K562 (cell line): ENCODE measurements around the gene NRG3. TPM values are rescaled to one million over a fixed set of nuclear protein-coding genes. Genes with fewer than 3 reads are reported as not detected.

ENCODE experiments used
- ATAC-seq: fragments of 200-7000 bp; cut with Tn5 transposase; 3 replicates; pipeline ENCODE4 v1.9.1; 2020; ENCODE audit warnings: moderate library complexity
- BruUV-seq: library from RNA; stranded (reverse); fragments of 400-500 nt; replicated peaks from 2 replicates; lab custom pipeline; 2021; lab: Mats Ljungman, UMichigan
- CTCF ChIA-PET: fragments of 300-600 bp; formaldehyde crosslinking; extraction: SDS; loops from one replicate; lab custom pipeline; 2021; ENCODE audit warnings: low intra/inter-chr PET ratio; lab: Yijun Ruan, JAX
- POLR2A ChIA-PET: fragments of 300-600, 350-650 bp; sonication (Branson Sonifier 250); formaldehyde crosslinking; extraction: SDS; loops from one replicate; lab custom pipeline; 2021; ENCODE audit warnings: antibody characterized with exemption, inconsistent platforms; lab: Yijun Ruan, JAX
- DNase-seq, 4 experiments: peaks; one replicate each; pipeline versions ENCODE4 v3.0.0 to v3.0.0-alpha.2; 2011 to 2018; ENCODE audit warnings: low spot score in 3 of 4, mixed read lengths in 3 of 4; ENCODE audit errors: extremely low read depth in 1 of 4
- FAIRE-seq: peaks from 2 replicates; lab custom pipeline; 2011; peaks lifted over from hg19 to GRCh38; lab: Jason Lieb, UNC
- H2AFZ ChIP-seq: 2 replicates; pipeline ENCODE4 v1.6.0; 2011; ENCODE audit warnings: low read depth, low read length, control low read depth, inconsistent platforms
- H3K27ac ChIP-seq: fragments of 200-600 bp; 3 replicates; pipeline ENCODE4 v1.8.0; 2011; ENCODE audit warnings: low read depth, mild to moderate bottlenecking, control low read depth, inconsistent platforms, low read length, moderate library complexity, mixed read lengths; ENCODE audit errors: extremely low read depth
- H3K27me3 ChIP-seq, 2 experiments: fragments of 300-600 bp in 1 of 2; 2 replicates in 1 of 2; 3 replicates in 1 of 2; pipeline versions ENCODE4 v1.6.0 to v1.8.0; 2011; ENCODE audit warnings: inconsistent platforms in 2 of 2, low read length in 2 of 2, mild to moderate bottlenecking in 1 of 2, mixed read lengths in 1 of 2, moderate library complexity in 1 of 2; ENCODE audit not compliant: control insufficient read depth in 2 of 2, insufficient read depth in 2 of 2
- H3K36me3 ChIP-seq: fragments of 300-600 bp; 3 replicates; pipeline ENCODE4 v1.8.0; 2011; ENCODE audit warnings: mild to moderate bottlenecking, low read length, inconsistent platforms; ENCODE audit not compliant: control insufficient read depth, insufficient read depth
- H3K4me1 ChIP-seq, 2 experiments: fragments of 200-600 bp in 1 of 2; replicated peaks in 1 of 2; 2 replicates in 1 of 2; 3 replicates in 1 of 2; pipeline versions ENCODE4 v1.5.1 to v1.8.0; 2011; ENCODE audit warnings: inconsistent platforms in 2 of 2, low read length in 2 of 2, mild to moderate bottlenecking in 1 of 2, mixed read lengths in 1 of 2, moderate library complexity in 1 of 2; ENCODE audit not compliant: control insufficient read depth in 2 of 2, insufficient read depth in 2 of 2
- H3K4me2 ChIP-seq: 2 replicates; pipeline ENCODE4 v1.6.1; 2011; ENCODE audit warnings: low read length, control low read depth, inconsistent platforms, mixed read lengths; ENCODE audit not compliant: insufficient read depth
- H3K4me3 ChIP-seq: fragments of 200-600 bp; sonication (generic), shearing (Covaris generic); 2 replicates; pipeline ENCODE4 v1.5.1; 2016; ENCODE audit warnings: control low read depth, inconsistent platforms
- H3K79me2 ChIP-seq: fragments of 200-600 bp; 3 replicates; pipeline ENCODE4 v1.8.0; 2011; ENCODE audit warnings: low read length, inconsistent platforms; ENCODE audit not compliant: control insufficient read depth, insufficient read depth
- H3K9ac ChIP-seq, 2 experiments: 2 replicates each; pipeline versions ENCODE4 v1.6.0 to v1.6.1; 2011; ENCODE audit warnings: low read depth in 2 of 2, low read length in 2 of 2, control low read depth in 1 of 2, inconsistent platforms in 1 of 2, mild to moderate bottlenecking in 1 of 2, mixed read lengths in 1 of 2; ENCODE audit not compliant: insufficient read depth in 1 of 2
- H3K9me1 ChIP-seq: one replicate; pipeline ENCODE4 v1.6.0; 2011; ENCODE audit warnings: inconsistent platforms, mild to moderate bottlenecking, low read length, moderate library complexity; ENCODE audit not compliant: control insufficient read depth, insufficient read depth
- H3K9me3 ChIP-seq: replicated peaks from 2 replicates; pipeline ENCODE4 v1.5.1; 2011; ENCODE audit warnings: low read depth, low read length, inconsistent platforms; ENCODE audit not compliant: control insufficient read depth, insufficient read depth
- H4K20me1 ChIP-seq: replicated peaks from 2 replicates; pipeline ENCODE4 v1.6.1; 2011; ENCODE audit warnings: low read length, inconsistent platforms, mixed read lengths; ENCODE audit not compliant: control insufficient read depth, insufficient read depth
- JUNB ChIP-seq: fragments of 450-650 bp; formaldehyde crosslinking; conservative IDR thresholded peaks from 2 replicates; pipeline ENCODE4 v1.4.0; 2020; ENCODE audit warnings: mild to moderate bottlenecking
- KDM5B ChIP-seq: fragments of 200-600 bp; sonication (generic); IDR thresholded peaks from 2 replicates; pipeline ENCODE4 v1.6.1; 2012; ENCODE audit warnings: low read depth, mild to moderate bottlenecking, moderate library complexity, low read length, control low read depth, inconsistent platforms; ENCODE audit not compliant: insufficient replicate concordance
- U2AF2 ChIP-seq: fragments of 200-400 bp; formaldehyde crosslinking; optimal IDR thresholded peaks from 2 replicates; pipeline ENCODE3; 2017; ENCODE audit warnings: low read depth, mild to moderate bottlenecking, low read length
- ZMIZ1 ChIP-seq, 2 experiments: fragments of 150-350 bp in 1 of 2; IDR thresholded peaks; 2 replicates each; pipeline ENCODE4 v1.6.1; 2012 to 2016; ENCODE audit warnings: low read depth in 2 of 2, low read length in 2 of 2, mild to moderate bottlenecking in 1 of 2, moderate library complexity in 1 of 2
- ZNF134 ChIP-seq: fragments of 250-450 bp; sonication (Bioruptor Pico); conservative IDR thresholded peaks from 2 replicates; pipeline ENCODE4 v1.4.0; 2020
- ZNF224 ChIP-seq: sonication (generic); formaldehyde crosslinking; IDR thresholded peaks from 2 replicates; pipeline ENCODE4 v1.8.0; 2022; ENCODE audit warnings: mild to moderate bottlenecking, missing genetic modification reagents
- WGBS: fragments of 100-300 bp; shearing (Covaris generic); methylation state at CpG from one replicate; pipeline ENCODE4 v1.1.6; 2016; ENCODE audit warnings: low coverage, mixed read lengths; ENCODE audit not compliant: insufficient coverage; ENCODE audit errors: missing lambda C conversion rate; 5-methylcytosine and 5-hydroxymethylcytosine counted together
- in situ Hi-C: fragments of 300-500 bp; cut with MboI; formaldehyde crosslinking; loops from 4 replicates; pipeline ENCODE4 v1.15.0; 2018; ENCODE audit warnings: inconsistent platforms, mixed read lengths
- intact Hi-C: fragments of 100-400 bp; cut with micrococcal nuclease; formaldehyde crosslinking; loops from 2 replicates; pipeline ENCODE4 v1.14.2; 2022
- polyA plus RNA-seq, 8 experiments: library from polyadenylated mRNA; depleted of rRNA in 4 of 8; stranded (reverse) in 5 of 8; unstranded in 3 of 8; fragments of >200 nt; fragmentation: Nextera tagmentation in 2 of 8; fragmentation: Illumina TruSeq in 1 of 8; extraction: Ambion mirVana in 2 of 8; extraction: Trizol in 1 of 8; gene quantifications; 2 replicates each; pipeline versions ENCODE4 v1.2.1 to v1.2.3, GENCODE V29; 2011 to 2014; ENCODE audit warnings: inconsistent platforms in 1 of 8, missing spikeins in 1 of 8
- total RNA-seq, 7 experiments: library from RNA; depleted of rRNA in 6 of 7; stranded (reverse); fragments of >200 nt in 6 of 7; fragmentation: Illumina TruSeq in 2 of 7; extraction: Trizol in 2 of 7; gene quantifications; 2 replicates each; pipeline versions ENCODE4 v1.2.1 to v1.2.3, GENCODE V29; 2011 to 2021; ENCODE audit warnings: low replicate concordance in 1 of 7
- TF ChIP-seq, protein P1 (sequence below): sonication (generic); formaldehyde crosslinking; IDR thresholded peaks from 2 replicates; pipeline ENCODE4 v1.4.0; 2020; ENCODE audit warnings: mild to moderate bottlenecking, missing genetic modification reagents
- TF ChIP-seq, protein P2 (sequence below): fragments of 450-650 bp; formaldehyde crosslinking; IDR thresholded peaks from 2 replicates; pipeline ENCODE4 v1.4.0; 2020; ENCODE audit warnings: mild to moderate bottlenecking

The NRG3 gene
- total and polyA plus RNA-seq, 9 of the 15 experiments (the other 6 are each of a cell fraction or from before 2014, with no cell fraction given), result not detected

GRCh38 chr10:82721831-82722230 is 846.8 kb downstream of the NRG3 start:
- BruUV-seq, result no TSS peak
- no peak overlapping the region for H3K4me2 ChIP-seq
- in situ Hi-C loops, result no loop called here
- no peak overlapping the region for H3K27ac ChIP-seq
- POLR2A ChIA-PET, result no interaction called here
- FAIRE-seq (no peak), DNase-seq (no peak), ATAC-seq (no peak)
- intact Hi-C loops, result no loop called here
- 0% methylated on average over 1 of the region's 1 CpG for WGBS
- no peaks in the 10 kb centered on the region for H3K36me3 ChIP-seq
- no peaks in the 10 kb centered on the region for H3K4me1 ChIP-seq
- no peak overlapping the region for H3K9ac ChIP-seq
- no peaks in the 10 kb centered on the region for H3K9me3 ChIP-seq
- no peaks in the 10 kb centered on the region for H3K79me2 ChIP-seq
- no peaks in the 10 kb centered on the region for H3K9me1 ChIP-seq
- CTCF ChIA-PET, result no interaction called here
- H2AFZ ChIP-seq, result no peak overlapping the region
- H4K20me1 ChIP-seq, result no peaks in the 10 kb centered on the region
- H3K4me3 ChIP-seq, result no peak overlapping the region
- H3K27me3 ChIP-seq, result no peaks in the 10 kb centered on the region
- TF ChIP-seq ZNF134, result no peak
- no peak for TF ChIP-seq KDM5B
- TF ChIP-seq, protein P1, sequence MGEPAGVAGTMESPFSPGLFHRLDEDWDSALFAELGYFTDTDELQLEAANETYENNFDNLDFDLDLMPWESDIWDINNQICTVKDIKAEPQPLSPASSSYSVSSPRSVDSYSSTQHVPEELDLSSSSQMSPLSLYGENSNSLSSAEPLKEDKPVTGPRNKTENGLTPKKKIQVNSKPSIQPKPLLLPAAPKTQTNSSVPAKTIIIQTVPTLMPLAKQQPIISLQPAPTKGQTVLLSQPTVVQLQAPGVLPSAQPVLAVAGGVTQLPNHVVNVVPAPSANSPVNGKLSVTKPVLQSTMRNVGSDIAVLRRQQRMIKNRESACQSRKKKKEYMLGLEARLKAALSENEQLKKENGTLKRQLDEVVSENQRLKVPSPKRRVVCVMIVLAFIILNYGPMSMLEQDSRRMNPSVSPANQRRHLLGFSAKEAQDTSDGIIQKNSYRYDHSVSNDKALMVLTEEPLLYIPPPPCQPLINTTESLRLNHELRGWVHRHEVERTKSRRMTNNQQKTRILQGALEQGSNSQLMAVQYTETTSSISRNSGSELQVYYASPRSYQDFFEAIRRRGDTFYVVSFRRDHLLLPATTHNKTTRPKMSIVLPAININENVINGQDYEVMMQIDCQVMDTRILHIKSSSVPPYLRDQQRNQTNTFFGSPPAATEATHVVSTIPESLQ (CRISPR knock-in tag), result no peak
- TF ChIP-seq, protein P2, sequence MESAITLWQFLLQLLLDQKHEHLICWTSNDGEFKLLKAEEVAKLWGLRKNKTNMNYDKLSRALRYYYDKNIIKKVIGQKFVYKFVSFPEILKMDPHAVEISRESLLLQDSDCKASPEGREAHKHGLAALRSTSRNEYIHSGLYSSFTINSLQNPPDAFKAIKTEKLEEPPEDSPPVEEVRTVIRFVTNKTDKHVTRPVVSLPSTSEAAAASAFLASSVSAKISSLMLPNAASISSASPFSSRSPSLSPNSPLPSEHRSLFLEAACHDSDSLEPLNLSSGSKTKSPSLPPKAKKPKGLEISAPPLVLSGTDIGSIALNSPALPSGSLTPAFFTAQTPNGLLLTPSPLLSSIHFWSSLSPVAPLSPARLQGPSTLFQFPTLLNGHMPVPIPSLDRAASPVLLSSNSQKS (CRISPR knock-in tag), result no peak
- TF ChIP-seq ZNF224 (CRISPR knock-in tag), result no peak
- TF ChIP-seq ZMIZ1 (IDR thresholded peaks at IDR 0.05; ENCODE audit: low read depth in 2 of 2, low read length in 2 of 2), result no peak
- no peak for TF ChIP-seq U2AF2
- no peak for TF ChIP-seq JUNB (CRISPR knock-in tag)
